ENCODE results near the gene DIP2C.
A peak's percentile ranks its signal among the peaks of the same experiment; 100 is the strongest.

DIP2C gene

DNA sequence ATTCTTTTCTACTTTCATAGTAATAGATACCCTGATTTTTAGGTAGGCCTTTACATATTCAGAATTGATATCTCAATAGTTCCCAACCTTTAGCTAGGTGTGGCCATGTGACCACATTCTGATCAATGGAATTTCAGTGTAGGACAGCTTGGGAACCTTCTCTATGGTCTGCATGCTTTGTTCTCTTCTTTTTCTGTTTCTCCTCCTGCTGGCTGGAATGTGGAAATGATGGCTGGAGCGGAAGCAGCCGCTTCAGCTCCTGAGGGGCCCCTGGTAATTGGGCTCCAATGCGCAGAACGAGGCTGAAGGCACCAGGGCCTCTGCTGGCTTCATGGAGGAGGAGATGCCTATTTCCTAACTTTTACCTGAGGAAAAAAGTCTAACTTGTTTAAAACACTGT is 401.7 kb downstream of the DIP2C start:
- Mint-ChIP-seq H3K4me1 (ENCODE audit: low read depth) (peaks cover 18% of the 10 kb centered on the region), H3K4me3 (no peak overlapping the region), H3K27me3 (no peaks in the 10 kb centered on the region), H3K36me3 (ENCODE audit: low read depth) (peaks cover 4% of the 10 kb centered on the region), H3K27ac (no peak overlapping the region), H3K9me3 (no peaks in the 10 kb centered on the region)

DNA sequence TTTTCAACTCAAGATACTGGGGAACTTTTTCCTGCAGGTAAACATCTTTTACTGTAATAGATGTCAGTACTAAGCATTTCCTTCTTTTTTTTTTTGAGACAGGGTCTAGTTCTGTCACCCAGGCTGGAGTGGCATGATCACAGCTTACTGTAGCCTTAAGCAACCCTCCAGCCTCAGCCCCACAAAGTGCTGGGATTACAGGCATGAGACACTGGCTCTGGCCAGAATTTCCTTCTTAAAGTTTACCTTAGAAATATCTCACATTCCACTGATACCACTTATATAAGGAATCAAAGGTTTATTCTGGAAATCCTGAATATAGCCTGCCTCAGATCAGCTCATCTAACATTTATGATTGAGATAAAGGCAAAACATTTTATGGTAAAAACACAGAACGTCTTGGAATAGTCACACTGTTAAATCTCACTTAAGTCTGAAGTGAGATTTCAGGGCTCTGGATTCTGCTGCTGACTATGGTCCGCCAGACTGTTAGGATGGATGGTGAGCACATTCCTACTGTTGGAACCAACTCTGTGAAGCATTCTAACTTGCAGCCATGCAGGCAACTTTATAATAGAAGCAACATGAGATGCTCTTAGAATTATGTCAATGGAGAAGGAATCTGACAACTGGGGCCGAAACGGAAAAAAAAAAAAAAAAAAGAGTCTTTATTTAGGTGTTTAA is 402.3 kb downstream of the DIP2C start:
- no peak overlapping the region for H3K27ac Mint-ChIP-seq
- peaks cover 4% of the 10 kb centered on the region for H3K36me3 Mint-ChIP-seq (ENCODE audit: low read depth)
- H3K9me3 Mint-ChIP-seq = no peaks in the 10 kb centered on the region
- peaks cover 18% of the 10 kb centered on the region for H3K4me1 Mint-ChIP-seq (ENCODE audit: low read depth)
- no peak overlapping the region for H3K4me3 Mint-ChIP-seq
- H3K27me3 Mint-ChIP-seq = no peaks in the 10 kb centered on the region

DNA sequence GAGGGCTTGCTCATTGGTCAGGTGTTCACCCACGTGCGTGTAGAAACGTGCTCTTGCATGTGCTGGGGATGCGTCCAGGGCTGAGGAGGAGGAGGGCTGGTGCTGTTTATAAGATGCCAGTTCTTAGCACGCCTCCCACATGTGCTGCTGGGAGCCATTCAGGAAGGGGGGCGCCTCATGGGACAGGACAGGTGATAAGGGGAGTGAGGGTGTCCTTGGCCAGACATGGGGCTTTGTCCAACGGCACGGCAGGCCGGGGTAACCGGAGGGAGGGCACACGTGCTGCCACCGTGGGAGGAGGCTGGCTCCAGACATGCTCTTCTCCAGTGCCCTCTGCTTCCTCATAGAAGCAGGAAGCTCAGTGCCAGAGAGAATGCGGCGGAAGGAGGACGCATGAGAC is 404.3 kb downstream of the DIP2C start:
- Mint-ChIP-seq H3K27ac (no peak overlapping the region), H3K4me1 (ENCODE audit: low read depth) (peaks cover 18% of the 10 kb centered on the region), H3K36me3 (ENCODE audit: low read depth) (peaks cover 4% of the 10 kb centered on the region), H3K27me3 (no peaks in the 10 kb centered on the region), H3K4me3 (no peak overlapping the region), H3K9me3 (no peaks in the 10 kb centered on the region)

DNA sequence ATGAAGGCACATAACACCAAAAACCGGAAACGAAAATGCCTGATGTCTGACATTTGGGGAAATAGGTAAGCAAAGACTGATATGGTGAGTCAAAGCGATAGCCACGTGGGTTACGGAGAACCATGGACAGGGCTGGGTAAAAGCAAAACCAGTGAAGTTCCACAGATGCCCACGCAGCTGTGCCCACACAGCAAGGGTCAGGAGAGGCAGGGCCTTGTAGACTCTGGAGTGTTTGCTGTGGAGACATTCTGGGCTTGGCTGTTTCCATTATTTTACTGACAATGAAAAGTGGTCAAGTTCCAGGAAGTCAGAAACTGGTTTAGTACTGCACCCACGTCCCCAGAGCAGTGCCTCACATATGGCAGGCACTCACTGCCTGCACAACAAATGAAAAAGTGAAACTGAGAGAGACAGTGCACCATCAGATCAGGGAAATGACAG is 405.5 kb downstream of the DIP2C start:
- Mint-ChIP-seq H3K4me1 (ENCODE audit: low read depth) (peaks cover 18% of the 10 kb centered on the region), H3K4me3 (no peak overlapping the region), H3K27me3 (no peaks in the 10 kb centered on the region), H3K27ac (peak overlapping the region; percentile 38), H3K9me3 (no peaks in the 10 kb centered on the region), H3K36me3 (ENCODE audit: low read depth) (peaks cover 4% of the 10 kb centered on the region)

DNA sequence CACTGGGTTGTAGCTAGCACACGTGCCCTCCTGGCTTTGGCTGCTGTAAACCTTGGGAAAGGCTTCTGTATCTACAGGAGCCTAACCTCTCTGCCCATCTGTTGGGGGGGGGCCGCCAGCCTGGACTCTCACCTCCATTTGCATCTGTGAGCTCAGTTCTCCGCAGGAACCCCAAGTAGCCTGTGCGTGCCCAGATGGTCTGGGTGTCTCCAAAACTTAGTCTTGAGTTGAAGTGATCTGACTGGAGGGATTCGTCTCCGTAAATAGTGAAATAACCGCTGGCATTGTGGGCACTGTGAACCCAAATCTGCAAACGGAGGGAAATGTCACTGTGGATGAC is 406.4 kb downstream of the DIP2C start:
- Mint-ChIP-seq H3K27me3 (no peaks in the 10 kb centered on the region), H3K9me3 (no peaks in the 10 kb centered on the region), H3K36me3 (ENCODE audit: low read depth) (peaks cover 4% of the 10 kb centered on the region), H3K4me3 (no peak overlapping the region), H3K27ac (no peak overlapping the region), H3K4me1 (ENCODE audit: low read depth) (peaks cover 18% of the 10 kb centered on the region)

DNA sequence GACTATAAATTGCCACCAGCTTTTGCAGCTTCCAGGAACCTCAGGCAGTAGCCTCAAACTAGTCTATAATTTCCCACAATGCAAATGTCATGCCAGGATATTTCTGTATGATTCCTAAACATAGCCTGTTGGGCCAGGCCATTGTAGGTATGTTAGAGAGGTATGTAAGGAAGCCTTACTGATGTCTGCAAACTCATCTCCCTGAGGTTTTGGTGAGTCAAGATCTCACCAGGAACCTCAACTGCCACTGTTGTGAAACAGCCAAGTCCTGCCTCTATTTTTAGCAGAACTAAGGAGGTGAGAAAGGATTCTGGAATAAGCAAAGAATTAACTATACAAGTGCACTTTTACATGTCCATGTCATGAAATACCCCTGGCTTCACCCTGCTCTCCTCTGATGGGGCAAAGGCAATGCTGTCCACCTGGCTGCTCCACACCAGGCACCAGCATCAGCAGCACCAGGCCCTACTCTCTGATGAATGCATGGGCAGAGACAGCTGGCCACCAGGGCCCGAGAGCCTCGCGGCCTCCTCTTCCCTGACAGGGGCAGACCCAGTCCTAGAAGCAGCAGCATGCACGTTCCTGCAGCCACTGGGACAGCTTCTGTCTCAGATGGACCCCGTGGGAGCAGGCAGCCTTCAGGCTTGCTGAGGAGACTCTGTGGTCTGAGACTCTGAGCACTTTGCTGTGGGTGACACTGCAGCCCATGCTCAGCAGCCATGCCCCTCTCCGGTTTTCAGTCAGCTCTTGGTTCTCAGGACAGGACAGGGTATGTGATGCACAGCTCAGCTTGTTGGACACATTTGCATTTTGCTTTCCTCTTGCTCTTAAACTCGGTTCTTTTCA is 407.0 kb downstream of the DIP2C start:
- peaks cover 4% of the 10 kb centered on the region for H3K36me3 Mint-ChIP-seq (ENCODE audit: low read depth)
- no peak overlapping the region for H3K27ac Mint-ChIP-seq
- no peaks in the 10 kb centered on the region for H3K27me3 Mint-ChIP-seq
- H3K4me1 Mint-ChIP-seq (ENCODE audit: low read depth) = peaks cover 18% of the 10 kb centered on the region
- no peak overlapping the region for H3K4me3 Mint-ChIP-seq
- H3K9me3 Mint-ChIP-seq = no peaks in the 10 kb centered on the region

DNA sequence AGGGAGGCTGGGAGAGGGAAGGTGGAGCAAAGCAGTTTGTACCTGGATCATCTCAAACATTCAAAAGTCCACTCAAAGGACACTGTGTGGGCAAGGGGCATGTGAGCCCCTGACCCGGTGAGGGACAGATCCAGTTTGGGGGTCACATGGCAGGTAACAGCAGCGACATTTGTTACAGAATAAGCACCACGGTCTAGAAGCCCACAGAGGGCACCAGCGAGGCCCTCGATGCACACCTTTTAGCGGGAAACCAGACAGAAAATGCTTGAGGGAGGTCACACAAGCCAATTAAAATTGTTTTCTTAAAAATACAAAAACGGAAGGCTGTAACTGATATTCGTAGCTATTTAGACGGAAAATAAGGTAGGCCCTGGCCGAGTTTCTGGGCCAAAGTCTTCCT is 409.8 kb downstream of the DIP2C start:
- peaks cover 4% of the 10 kb centered on the region for H3K36me3 Mint-ChIP-seq (ENCODE audit: low read depth)

DNA sequence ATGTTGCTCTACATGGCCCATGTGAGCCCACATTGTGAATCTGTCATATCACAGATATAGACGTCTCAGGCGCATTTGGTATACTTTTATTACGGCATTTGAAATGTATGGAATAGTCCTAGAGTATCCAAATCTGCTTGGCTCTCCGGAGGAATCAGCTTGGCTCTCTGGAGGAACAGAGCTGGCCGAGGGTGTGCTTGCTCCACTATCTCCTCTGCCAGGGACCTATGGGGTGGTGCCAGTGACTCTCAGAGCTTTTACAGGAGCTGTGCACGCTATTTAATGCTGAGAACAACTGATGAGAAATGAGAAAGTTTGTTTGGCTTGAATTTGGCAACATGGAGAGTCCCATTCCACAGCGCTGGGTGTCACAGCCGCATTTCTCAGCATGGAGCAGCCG is 410.2 kb downstream of the DIP2C start:
- Mint-ChIP-seq H3K4me3 (no peak overlapping the region), H3K27me3 (no peaks in the 10 kb centered on the region), H3K9me3 (no peaks in the 10 kb centered on the region), H3K4me1 (ENCODE audit: low read depth) (peaks cover 13% of the 10 kb centered on the region), H3K36me3 (ENCODE audit: low read depth) (peaks cover 1% of the 10 kb centered on the region), H3K27ac (no peak overlapping the region)

More for the DNA sequence above, 409.8 kb downstream of the DIP2C start:
- no peaks in the 10 kb centered on the region for H3K9me3 Mint-ChIP-seq
- H3K4me1 Mint-ChIP-seq (ENCODE audit: low read depth) = peaks cover 17% of the 10 kb centered on the region
- H3K4me3 Mint-ChIP-seq = no peak overlapping the region
- H3K27ac Mint-ChIP-seq = no peak overlapping the region
- H3K27me3 Mint-ChIP-seq = no peaks in the 10 kb centered on the region

DNA sequence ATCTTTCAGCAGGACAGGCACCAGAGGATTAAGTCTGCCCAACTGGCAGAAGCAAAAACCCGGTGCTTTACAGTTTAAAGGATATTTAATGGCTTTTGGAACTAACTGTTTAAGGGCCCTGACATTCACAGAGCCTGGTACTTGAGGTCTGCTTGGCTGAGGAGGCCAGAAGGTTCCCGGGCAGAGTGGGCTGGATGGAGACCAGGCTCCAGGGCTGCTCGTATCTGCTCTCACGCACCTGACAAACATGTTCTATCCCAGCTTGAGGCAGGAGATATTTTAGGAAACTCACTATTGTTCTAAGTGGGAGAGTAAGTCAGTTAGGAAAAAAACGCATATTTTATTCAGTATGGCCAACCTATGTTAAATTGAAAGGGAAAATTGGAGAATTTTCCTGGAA is 410.8 kb downstream of the DIP2C start:
- H3K9me3 Mint-ChIP-seq = no peaks in the 10 kb centered on the region
- no peaks in the 10 kb centered on the region for H3K36me3 Mint-ChIP-seq (ENCODE audit: low read depth)
- H3K4me3 Mint-ChIP-seq = no peak overlapping the region
- H3K4me1 Mint-ChIP-seq (ENCODE audit: low read depth) = peaks cover 7% of the 10 kb centered on the region
- no peak overlapping the region for H3K27ac Mint-ChIP-seq
- H3K27me3 Mint-ChIP-seq = no peaks in the 10 kb centered on the region

DNA sequence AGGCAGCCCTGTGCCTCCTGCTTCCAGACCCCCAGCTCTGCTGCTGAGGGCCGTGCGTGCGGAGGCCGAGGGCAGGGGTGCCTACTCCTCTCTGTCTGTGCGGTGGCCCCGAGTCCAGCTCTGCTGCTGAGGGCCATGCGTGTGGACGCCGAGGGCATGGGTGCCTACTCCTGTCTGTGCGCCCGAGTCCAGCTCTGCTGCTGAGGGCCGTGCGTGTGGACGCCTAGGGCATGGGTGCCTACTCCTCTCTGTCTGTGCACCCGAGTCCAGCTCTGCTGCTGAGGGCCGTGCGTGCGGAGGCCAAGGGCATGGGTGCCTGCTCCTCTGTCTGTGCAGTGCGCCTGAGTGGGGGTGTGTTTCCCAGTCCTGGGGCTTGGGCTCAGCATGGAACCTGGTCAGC is 411.5 kb downstream of the DIP2C start:
- no peak overlapping the region for H3K4me3 Mint-ChIP-seq
- H3K36me3 Mint-ChIP-seq (ENCODE audit: low read depth) = no peaks in the 10 kb centered on the region
- no peak overlapping the region for H3K27ac Mint-ChIP-seq
- no peaks in the 10 kb centered on the region for H3K27me3 Mint-ChIP-seq
- H3K9me3 Mint-ChIP-seq = no peaks in the 10 kb centered on the region
- no peaks in the 10 kb centered on the region for H3K4me1 Mint-ChIP-seq (ENCODE audit: low read depth)

DNA sequence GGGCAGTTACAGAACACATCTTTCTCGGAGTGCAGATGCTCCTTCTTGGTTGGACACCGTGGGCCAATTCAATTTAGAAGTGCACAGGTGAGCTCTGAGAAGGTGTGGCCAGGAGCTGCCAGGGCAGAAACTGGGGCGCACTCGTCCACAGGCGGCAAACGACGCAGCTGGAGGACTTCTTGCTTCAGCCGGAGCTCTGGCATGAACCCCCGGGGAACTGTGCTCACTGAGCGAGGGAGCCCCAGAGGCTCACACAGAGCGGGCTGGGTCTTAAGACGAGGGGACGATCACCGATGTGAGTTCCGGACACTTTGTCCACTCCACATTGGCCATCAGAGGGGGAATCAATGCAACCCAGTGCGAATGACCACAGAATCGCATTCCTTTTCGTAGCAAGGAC is 413.8 kb downstream of the DIP2C start:
- Mint-ChIP-seq H3K4me3 (no peak overlapping the region), H3K4me1 (ENCODE audit: low read depth) (no peaks in the 10 kb centered on the region), H3K27me3 (no peaks in the 10 kb centered on the region), H3K36me3 (ENCODE audit: low read depth) (no peaks in the 10 kb centered on the region), H3K9me3 (no peaks in the 10 kb centered on the region), H3K27ac (no peak overlapping the region)

DNA sequence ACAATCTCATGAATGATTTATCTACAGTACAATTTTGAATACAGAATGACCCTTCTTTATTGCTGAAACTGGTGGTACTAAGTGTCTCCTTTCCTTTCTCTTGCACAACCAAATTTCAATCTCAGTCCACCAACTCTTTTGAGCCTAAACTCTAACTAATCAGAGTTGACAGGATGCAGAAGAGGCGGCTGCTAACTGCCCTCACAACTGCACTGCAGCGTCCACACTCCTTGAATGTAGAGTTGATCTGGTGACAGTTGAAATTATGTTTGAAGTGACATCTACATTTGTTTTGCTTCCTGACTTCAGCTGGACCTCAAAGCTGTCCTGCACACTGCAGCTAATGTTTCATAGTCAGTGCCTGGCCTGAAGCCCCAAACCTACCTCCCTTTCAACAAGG is 414.6 kb downstream of the DIP2C start:
- Mint-ChIP-seq H3K27ac (no peak overlapping the region), H3K9me3 (no peaks in the 10 kb centered on the region), H3K4me1 (ENCODE audit: low read depth) (no peaks in the 10 kb centered on the region), H3K27me3 (no peaks in the 10 kb centered on the region), H3K36me3 (ENCODE audit: low read depth) (no peaks in the 10 kb centered on the region), H3K4me3 (no peak overlapping the region)

DNA sequence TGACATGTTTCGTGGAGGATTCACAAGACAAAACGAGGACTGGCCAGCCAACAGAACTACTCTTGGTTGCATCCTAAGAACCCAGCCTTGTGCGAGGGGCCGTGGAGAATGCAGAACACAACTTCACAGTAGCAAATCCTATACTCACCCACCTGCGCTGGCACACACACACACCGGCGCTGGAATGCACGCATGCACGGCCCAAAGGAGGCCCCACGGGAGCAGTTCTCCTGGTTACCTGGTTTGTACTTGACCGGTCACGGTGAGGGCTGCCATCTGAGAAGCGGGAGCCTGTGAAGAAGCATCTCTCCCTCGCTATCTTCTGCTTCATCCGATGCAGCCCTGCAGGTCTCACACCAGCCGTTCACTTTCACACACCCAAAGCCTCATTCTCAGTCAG is 416.4 kb downstream of the DIP2C start:
- no peak overlapping the region for H3K27ac Mint-ChIP-seq
- H3K4me1 Mint-ChIP-seq (ENCODE audit: low read depth) = no peaks in the 10 kb centered on the region
- no peak overlapping the region for H3K4me3 Mint-ChIP-seq
- no peaks in the 10 kb centered on the region for H3K36me3 Mint-ChIP-seq (ENCODE audit: low read depth)
- no peaks in the 10 kb centered on the region for H3K27me3 Mint-ChIP-seq
- H3K9me3 Mint-ChIP-seq = no peaks in the 10 kb centered on the region

DNA sequence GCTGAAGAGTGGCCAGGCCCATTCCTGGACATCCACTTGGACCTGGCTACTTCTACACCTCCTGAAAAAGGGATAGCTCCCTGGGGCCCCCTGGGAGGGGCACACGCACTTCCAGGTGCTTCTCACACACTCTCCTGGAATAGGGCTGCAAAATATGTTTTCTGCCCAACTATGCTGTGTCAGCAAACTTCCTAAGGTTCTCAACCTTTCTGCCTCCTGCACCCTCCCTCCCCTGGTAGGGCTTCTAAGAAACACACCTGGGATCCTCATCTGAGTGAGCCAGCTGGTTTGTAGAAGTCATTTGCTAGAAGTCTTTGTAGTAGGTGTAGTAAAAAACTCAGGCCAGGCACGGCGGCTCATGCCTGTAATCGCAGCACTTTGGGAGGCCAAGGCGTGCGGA is 417.7 kb downstream of the DIP2C start:
- Mint-ChIP-seq H3K4me3 (no peak overlapping the region), H3K36me3 (ENCODE audit: low read depth) (no peaks in the 10 kb centered on the region)

DNA sequence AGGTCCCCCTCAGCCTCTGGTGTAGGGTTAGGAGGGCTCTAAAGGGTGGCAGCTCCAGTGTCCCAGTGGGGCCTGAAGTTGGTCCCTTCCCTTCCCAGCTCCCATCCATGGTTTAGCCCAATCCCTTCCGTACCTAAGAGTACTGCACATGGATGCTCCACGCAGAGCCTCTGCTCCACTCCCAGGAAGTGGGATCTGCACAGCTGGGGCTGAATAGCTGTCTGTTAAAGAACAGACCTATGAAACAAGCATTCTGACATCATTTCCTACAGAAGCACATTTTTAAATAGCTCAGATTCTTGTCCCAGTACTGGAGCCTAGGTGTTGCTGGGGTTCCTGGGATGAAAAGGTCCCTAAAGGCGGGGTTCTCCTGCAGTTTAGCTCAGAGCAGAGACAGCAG is 418.3 kb downstream of the DIP2C start:
- Mint-ChIP-seq H3K27ac (no peak overlapping the region), H3K4me3 (no peak overlapping the region), H3K36me3 (ENCODE audit: low read depth) (no peaks in the 10 kb centered on the region), H3K27me3 (no peaks in the 10 kb centered on the region), H3K4me1 (ENCODE audit: low read depth) (no peaks in the 10 kb centered on the region), H3K9me3 (no peaks in the 10 kb centered on the region)

More for the DNA sequence above, 417.7 kb downstream of the DIP2C start:
- no peak overlapping the region for H3K27ac Mint-ChIP-seq
- no peaks in the 10 kb centered on the region for H3K27me3 Mint-ChIP-seq
- H3K9me3 Mint-ChIP-seq = no peaks in the 10 kb centered on the region
- H3K4me1 Mint-ChIP-seq (ENCODE audit: low read depth) = no peaks in the 10 kb centered on the region
